Ecto neural progenitor cell (in vitro differentiated cells): ENCODE data around the gene SLTM.
"Not testable (repeated sequence)": the region's sequence is repeated elsewhere in the genome, so short reads cannot be mapped to it uniquely, and the experiment has no call there.

Experiments
- DNase-seq: peaks from one replicate; pipeline ENCODE4 v3.0.0-alpha.2; 2018; ENCODE audit warnings: low spot score

Gene SLTM

GRCh38 chr15:58933281-58934113 is at the start of gene SLTM:
Gene SLTM (minus strand): TSS chr15:58933679. CDS start chr15:58933565, 114 bp downstream.
- peak; percentile 97 for DNase-seq

GRCh38 chr15:58983261-58983660 is 49.8 kb upstream of the SLTM start:
- DNase-seq: no peak

- no peak for DNase-seq
These were observed 48.5 kb upstream of the SLTM start for GRCh38 chr15:58981808-58982475.

GRCh38 chr15:58980351-58980939 is 47.0 kb upstream of the SLTM start:
- DNase-seq: no peak

- no peak for DNase-seq
These were observed 44.4 kb upstream of the SLTM start for GRCh38 chr15:58977887-58978286.

GRCh38 chr15:58967479-58967878 is 34.0 kb upstream of the SLTM start:
- no peak for DNase-seq

- no peak for DNase-seq
These were observed 33.2 kb upstream of the SLTM start for GRCh38 chr15:58966698-58967097.

GRCh38 chr15:58962662-58963565 is 29.4 kb upstream of the SLTM start:
- no peak for DNase-seq

- DNase-seq: no peak
These were observed 28.7 kb upstream of the SLTM start for GRCh38 chr15:58962136-58962535.

- no peak for DNase-seq
These were observed 25.3 kb upstream of the SLTM start for GRCh38 chr15:58958811-58959210.

- peak; percentile 60 for DNase-seq
These were observed 23.9 kb upstream of the SLTM start for GRCh38 chr15:58957101-58957973.

- DNase-seq: no peak
These were observed 19.3 kb upstream of the SLTM start for GRCh38 chr15:58952751-58953150.

GRCh38 chr15:58951388-58952007 is 18.0 kb upstream of the SLTM start:
- no peak for DNase-seq

GRCh38 chr15:58947179-58947578 is 13.7 kb upstream of the SLTM start:
- no peak for DNase-seq

- DNase-seq: not testable (repeated sequence)
These were observed 1.5 kb upstream of the SLTM start for GRCh38 chr15:58934974-58935373.

- no peak for DNase-seq
These were observed 1.0 kb upstream of the SLTM start for GRCh38 chr15:58934521-58934920.

- no peak for DNase-seq
These were observed 602 bp upstream of the SLTM start for GRCh38 chr15:58934114-58934447.

GRCh38 chr15:58932710-58933280 is 684 bp downstream of the SLTM start:
- DNase-seq: no peak

- DNase-seq: no peak
These were observed 1.4 kb downstream of the SLTM start for GRCh38 chr15:58931987-58932588.

GRCh38 chr15:58929891-58930416 is 3.5 kb downstream of the SLTM start:
- DNase-seq: no peak
